K562 (cell line): ENCODE measurements around the gene EPB41L1. TPM values are rescaled to one million over a fixed set of nuclear protein-coding genes. Genes with fewer than 3 reads are reported as not detected.

Experiments used
- ATAC-seq: fragments of 200-7000 bp; cut with Tn5 transposase; 3 replicates; pipeline ENCODE4 v1.9.1; 2020; ENCODE audit warnings: moderate library complexity
- BruUV-seq: library from RNA; stranded (reverse); fragments of 400-500 nt; replicated peaks from 2 replicates; lab custom pipeline; 2021; lab: Mats Ljungman, UMichigan
- CTCF ChIA-PET: fragments of 300-600 bp; formaldehyde crosslinking; extraction: SDS; loops from one replicate; lab custom pipeline; 2021; ENCODE audit warnings: low intra/inter-chr PET ratio; lab: Yijun Ruan, JAX
- POLR2A ChIA-PET: fragments of 300-600, 350-650 bp; sonication (Branson Sonifier 250); formaldehyde crosslinking; extraction: SDS; loops from one replicate; lab custom pipeline; 2021; ENCODE audit warnings: antibody characterized with exemption, inconsistent platforms; lab: Yijun Ruan, JAX
- DNase-seq, 4 experiments: peaks; one replicate each; pipeline versions ENCODE4 v3.0.0 to v3.0.0-alpha.2; 2011 to 2018; ENCODE audit warnings: low spot score in 3 of 4, mixed read lengths in 3 of 4; ENCODE audit errors: extremely low read depth in 1 of 4
- FAIRE-seq: peaks from 2 replicates; lab custom pipeline; 2011; peaks lifted over from hg19 to GRCh38; lab: Jason Lieb, UNC
- H2AFZ ChIP-seq: 2 replicates; pipeline ENCODE4 v1.6.0; 2011; ENCODE audit warnings: low read depth, low read length, control low read depth, inconsistent platforms
- H3K27ac ChIP-seq: fragments of 200-600 bp; 3 replicates; pipeline ENCODE4 v1.8.0; 2011; ENCODE audit warnings: low read depth, mild to moderate bottlenecking, control low read depth, inconsistent platforms, low read length, moderate library complexity, mixed read lengths; ENCODE audit errors: extremely low read depth
- H3K27me3 ChIP-seq, 2 experiments: fragments of 300-600 bp in 1 of 2; 2 replicates in 1 of 2; 3 replicates in 1 of 2; pipeline versions ENCODE4 v1.6.0 to v1.8.0; 2011; ENCODE audit warnings: inconsistent platforms in 2 of 2, low read length in 2 of 2, mild to moderate bottlenecking in 1 of 2, mixed read lengths in 1 of 2, moderate library complexity in 1 of 2; ENCODE audit not compliant: control insufficient read depth in 2 of 2, insufficient read depth in 2 of 2
- H3K36me3 ChIP-seq: fragments of 300-600 bp; 3 replicates; pipeline ENCODE4 v1.8.0; 2011; ENCODE audit warnings: mild to moderate bottlenecking, low read length, inconsistent platforms; ENCODE audit not compliant: control insufficient read depth, insufficient read depth
- H3K4me1 ChIP-seq, 2 experiments: fragments of 200-600 bp in 1 of 2; replicated peaks in 1 of 2; 2 replicates in 1 of 2; 3 replicates in 1 of 2; pipeline versions ENCODE4 v1.5.1 to v1.8.0; 2011; ENCODE audit warnings: inconsistent platforms in 2 of 2, low read length in 2 of 2, mild to moderate bottlenecking in 1 of 2, mixed read lengths in 1 of 2, moderate library complexity in 1 of 2; ENCODE audit not compliant: control insufficient read depth in 2 of 2, insufficient read depth in 2 of 2
- H3K4me2 ChIP-seq: 2 replicates; pipeline ENCODE4 v1.6.1; 2011; ENCODE audit warnings: low read length, control low read depth, inconsistent platforms, mixed read lengths; ENCODE audit not compliant: insufficient read depth
- H3K4me3 ChIP-seq: fragments of 200-600 bp; sonication (generic), shearing (Covaris generic); 2 replicates; pipeline ENCODE4 v1.5.1; 2016; ENCODE audit warnings: control low read depth, inconsistent platforms
- H3K79me2 ChIP-seq: fragments of 200-600 bp; 3 replicates; pipeline ENCODE4 v1.8.0; 2011; ENCODE audit warnings: low read length, inconsistent platforms; ENCODE audit not compliant: control insufficient read depth, insufficient read depth
- H3K9ac ChIP-seq, 2 experiments: 2 replicates each; pipeline versions ENCODE4 v1.6.0 to v1.6.1; 2011; ENCODE audit warnings: low read depth in 2 of 2, low read length in 2 of 2, control low read depth in 1 of 2, inconsistent platforms in 1 of 2, mild to moderate bottlenecking in 1 of 2, mixed read lengths in 1 of 2; ENCODE audit not compliant: insufficient read depth in 1 of 2
- H3K9me1 ChIP-seq: one replicate; pipeline ENCODE4 v1.6.0; 2011; ENCODE audit warnings: inconsistent platforms, mild to moderate bottlenecking, low read length, moderate library complexity; ENCODE audit not compliant: control insufficient read depth, insufficient read depth
- H3K9me3 ChIP-seq: replicated peaks from 2 replicates; pipeline ENCODE4 v1.5.1; 2011; ENCODE audit warnings: low read depth, low read length, inconsistent platforms; ENCODE audit not compliant: control insufficient read depth, insufficient read depth
- H4K20me1 ChIP-seq: replicated peaks from 2 replicates; pipeline ENCODE4 v1.6.1; 2011; ENCODE audit warnings: low read length, inconsistent platforms, mixed read lengths; ENCODE audit not compliant: control insufficient read depth, insufficient read depth
- CHCHD3 ChIP-seq: fragments of 250-450 bp; sonication (Bioruptor Pico); IDR thresholded peaks from 2 replicates; pipeline ENCODE4 v2.1.2; 2022; ENCODE audit warnings: mild to moderate bottlenecking
- HDGF ChIP-seq: fragments of 450-650 bp; IDR thresholded peaks from 2 replicates; pipeline ENCODE4 v1.6.1; 2016
- ZNF316 ChIP-seq: fragments of 450-650 bp; IDR thresholded peaks from 2 replicates; pipeline ENCODE4 v1.6.1; 2016
- ZNF384 ChIP-seq: IDR thresholded peaks from 2 replicates; pipeline ENCODE4 v1.6.1; 2012; ENCODE audit warnings: low read depth, low read length, improper control_type of control experiment
- WGBS: fragments of 100-300 bp; shearing (Covaris generic); methylation state at CpG from one replicate; pipeline ENCODE4 v1.1.6; 2016; ENCODE audit warnings: low coverage, mixed read lengths; ENCODE audit not compliant: insufficient coverage; ENCODE audit errors: missing lambda C conversion rate; 5-methylcytosine and 5-hydroxymethylcytosine counted together
- in situ Hi-C: fragments of 300-500 bp; cut with MboI; formaldehyde crosslinking; loops from 4 replicates; pipeline ENCODE4 v1.15.0; 2018; ENCODE audit warnings: inconsistent platforms, mixed read lengths
- intact Hi-C: fragments of 100-400 bp; cut with micrococcal nuclease; formaldehyde crosslinking; loops from 2 replicates; pipeline ENCODE4 v1.14.2; 2022
- polyA plus RNA-seq, 8 experiments: library from polyadenylated mRNA; depleted of rRNA in 4 of 8; stranded (reverse) in 5 of 8; unstranded in 3 of 8; fragments of >200 nt; fragmentation: Nextera tagmentation in 2 of 8; fragmentation: Illumina TruSeq in 1 of 8; extraction: Ambion mirVana in 2 of 8; extraction: Trizol in 1 of 8; gene quantifications; 2 replicates each; pipeline versions ENCODE4 v1.2.1 to v1.2.3, GENCODE V29; 2011 to 2014; ENCODE audit warnings: inconsistent platforms in 1 of 8, missing spikeins in 1 of 8
- total RNA-seq, 7 experiments: library from RNA; depleted of rRNA in 6 of 7; stranded (reverse); fragments of >200 nt in 6 of 7; fragmentation: Illumina TruSeq in 2 of 7; extraction: Trizol in 2 of 7; gene quantifications; 2 replicates each; pipeline versions ENCODE4 v1.2.1 to v1.2.3, GENCODE V29; 2011 to 2021; ENCODE audit warnings: low replicate concordance in 1 of 7
- TF ChIP-seq, protein P1 (sequence below), 2 experiments: IDR thresholded peaks; 2 replicates each; pipeline ENCODE4 v1.6.1; 2012; ENCODE audit warnings: improper control_type of control experiment in 2 of 2, low read depth in 2 of 2, low read length in 2 of 2, borderline replicate concordance in 1 of 2
- TF ChIP-seq, protein P2 (sequence below): fragments of 450-650 bp; IDR thresholded peaks from 2 replicates; pipeline ENCODE4 v1.7.0; 2016; ENCODE audit warnings: borderline replicate concordance

Gene EPB41L1
- total and polyA plus RNA-seq, 9 of the 15 experiments (the other 6 are each of a cell fraction or from before 2014, with no cell fraction given) = 0.11 to 4.3 (median 1.3) TPM

DNA sequence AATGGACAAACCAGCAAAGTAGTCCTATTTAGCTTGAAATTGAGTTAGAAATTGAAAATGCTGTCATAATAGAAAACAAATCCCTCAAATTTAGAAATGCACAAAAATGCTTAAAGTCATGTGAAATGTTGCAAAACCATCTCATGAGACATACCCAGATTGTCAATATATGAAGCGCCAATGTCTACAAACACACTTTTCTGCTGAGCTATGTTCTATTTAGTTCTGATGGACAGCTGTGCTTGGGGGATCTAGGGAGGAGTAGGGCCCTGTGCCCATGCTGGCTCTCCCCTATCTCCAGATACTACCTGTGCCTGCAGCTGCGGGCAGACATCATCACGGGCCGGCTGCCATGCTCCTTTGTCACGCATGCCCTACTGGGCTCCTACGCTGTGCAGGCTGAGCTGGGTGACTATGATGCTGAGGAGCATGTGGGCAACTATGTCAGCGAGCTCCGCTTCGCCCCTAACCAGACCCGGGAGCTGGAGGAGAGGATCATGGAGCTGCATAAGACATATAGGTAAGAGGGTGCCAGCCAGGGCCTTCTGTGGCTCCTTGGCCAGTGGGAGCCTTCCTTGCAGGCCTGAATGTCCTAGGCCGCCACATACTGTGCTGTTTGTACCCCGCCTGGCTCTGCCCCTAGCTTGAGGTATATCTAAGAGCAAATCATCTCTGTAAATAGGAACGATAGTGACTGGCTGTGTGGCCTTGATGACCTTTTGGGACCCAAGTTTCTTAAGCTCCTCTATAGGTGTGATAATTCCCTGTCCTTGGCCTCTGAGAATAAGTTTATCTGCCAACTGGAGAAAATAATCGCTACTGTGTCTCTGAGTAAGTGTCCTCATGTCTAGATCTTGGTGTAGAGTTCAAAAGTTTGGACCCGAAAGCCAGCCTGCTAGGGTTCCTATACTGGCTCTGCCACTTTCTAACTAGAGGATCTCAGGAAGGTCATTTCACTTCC is 30.6 kb downstream of the EPB41L1 start:
- Histone ChIP-seq H3K4me2 (no peak overlapping the region), H3K36me3 (no peaks in the 10 kb centered on the region), H3K9ac (peak overlapping the region in 1 of 2 experiments; percentile 19; a peak in 2 of 4 replicates), H4K20me1 (0 out of 2 replicates have a peak, but pooled peaks cover 4% of the 10 kb centered on the region), H3K9me1 (no peaks in the 10 kb centered on the region), H3K27ac (no peak overlapping the region), H3K79me2 (no peaks in the 10 kb centered on the region), H3K27me3 (no peaks in the 10 kb centered on the region), H3K4me1 (peaks cover 25 to 29% of the 10 kb centered on the region in 2 experiments), H3K9me3 (no peaks in the 10 kb centered on the region), H3K4me3 (no peak overlapping the region), H2AFZ (no peak overlapping the region)
- FAIRE-seq (no peak), DNase-seq (no peak), ATAC-seq (no peak)
- TF ChIP-seq CHCHD3 (CRISPR knock-in tag) = no peak
- TF ChIP-seq, protein P1, sequence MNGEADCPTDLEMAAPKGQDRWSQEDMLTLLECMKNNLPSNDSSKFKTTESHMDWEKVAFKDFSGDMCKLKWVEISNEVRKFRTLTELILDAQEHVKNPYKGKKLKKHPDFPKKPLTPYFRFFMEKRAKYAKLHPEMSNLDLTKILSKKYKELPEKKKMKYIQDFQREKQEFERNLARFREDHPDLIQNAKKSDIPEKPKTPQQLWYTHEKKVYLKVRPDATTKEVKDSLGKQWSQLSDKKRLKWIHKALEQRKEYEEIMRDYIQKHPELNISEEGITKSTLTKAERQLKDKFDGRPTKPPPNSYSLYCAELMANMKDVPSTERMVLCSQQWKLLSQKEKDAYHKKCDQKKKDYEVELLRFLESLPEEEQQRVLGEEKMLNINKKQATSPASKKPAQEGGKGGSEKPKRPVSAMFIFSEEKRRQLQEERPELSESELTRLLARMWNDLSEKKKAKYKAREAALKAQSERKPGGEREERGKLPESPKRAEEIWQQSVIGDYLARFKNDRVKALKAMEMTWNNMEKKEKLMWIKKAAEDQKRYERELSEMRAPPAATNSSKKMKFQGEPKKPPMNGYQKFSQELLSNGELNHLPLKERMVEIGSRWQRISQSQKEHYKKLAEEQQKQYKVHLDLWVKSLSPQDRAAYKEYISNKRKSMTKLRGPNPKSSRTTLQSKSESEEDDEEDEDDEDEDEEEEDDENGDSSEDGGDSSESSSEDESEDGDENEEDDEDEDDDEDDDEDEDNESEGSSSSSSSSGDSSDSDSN (IDR thresholded peaks at IDR 0.05; ENCODE audit: borderline replicate concordance in 1 of 2, low read depth in 2 of 2, low read length in 2 of 2) = no peak
- no peak for TF ChIP-seq HDGF
- TF ChIP-seq, protein P2, sequence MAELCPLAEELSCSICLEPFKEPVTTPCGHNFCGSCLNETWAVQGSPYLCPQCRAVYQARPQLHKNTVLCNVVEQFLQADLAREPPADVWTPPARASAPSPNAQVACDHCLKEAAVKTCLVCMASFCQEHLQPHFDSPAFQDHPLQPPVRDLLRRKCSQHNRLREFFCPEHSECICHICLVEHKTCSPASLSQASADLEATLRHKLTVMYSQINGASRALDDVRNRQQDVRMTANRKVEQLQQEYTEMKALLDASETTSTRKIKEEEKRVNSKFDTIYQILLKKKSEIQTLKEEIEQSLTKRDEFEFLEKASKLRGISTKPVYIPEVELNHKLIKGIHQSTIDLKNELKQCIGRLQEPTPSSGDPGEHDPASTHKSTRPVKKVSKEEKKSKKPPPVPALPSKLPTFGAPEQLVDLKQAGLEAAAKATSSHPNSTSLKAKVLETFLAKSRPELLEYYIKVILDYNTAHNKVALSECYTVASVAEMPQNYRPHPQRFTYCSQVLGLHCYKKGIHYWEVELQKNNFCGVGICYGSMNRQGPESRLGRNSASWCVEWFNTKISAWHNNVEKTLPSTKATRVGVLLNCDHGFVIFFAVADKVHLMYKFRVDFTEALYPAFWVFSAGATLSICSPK = no peak
- TF ChIP-seq ZNF384 = no peak
- peak; percentile 42; the same call in 1 of the 2 replicates for TF ChIP-seq ZNF316
- 71% methylated on average over 15 of the region's 15 CpGs for WGBS
- ChIA-PET POLR2A (no interaction called here), CTCF (no interaction called here)
- intact Hi-C loops = no loop called here
- BruUV-seq = no TSS peak
- in situ Hi-C loops = no loop called here
